Adrenal gland (tissue), 12 donors: ENCODE data around the gene MCU. TPM values are rescaled to one million over a fixed set of nuclear protein-coding genes. Genes with fewer than 3 reads are reported as not detected.

Experiments used
- DNase-seq, 7 donors: peaks; one replicate each; pipeline ENCODE4 v3.0.0-alpha.2; 2019 to 2020
- H3K27ac ChIP-seq, 5 donors: fragments of 200-600 bp; sonication (generic) in 4 of 5; 1 replicate in 3 of 5; 2 replicates in 2 of 5; pipeline versions ENCODE4 v1.5.1 to v1.8.0; 2016 to 2020; ENCODE audit warnings: mild to moderate bottlenecking in 1 of 5
- H3K27me3 ChIP-seq: fragments of 200-600 bp; 2 replicates; pipeline ENCODE4 v1.8.0; 2021
- H3K36me3 ChIP-seq, 2 donors: fragments of 200-600 bp; replicated peaks in 1 of 2; 1 replicate in 1 of 2; 2 replicates in 1 of 2; pipeline versions ENCODE4 v1.5.1 to v1.8.0; 2018 to 2022
- H3K4me1 ChIP-seq, 2 donors: fragments of 200-600 bp; replicated peaks in 1 of 2; 1 replicate in 1 of 2; 2 replicates in 1 of 2; pipeline versions ENCODE4 v1.5.1 to v1.8.0; 2018 to 2021
- H3K4me3 ChIP-seq, 4 donors: fragments of 200-600 bp; sonication (generic) in 3 of 4; one replicate each; pipeline ENCODE4 v1.5.1; 2016 to 2018
- H3K9me3 ChIP-seq, 3 donors: fragments of 200-600 bp; sonication (generic) in 1 of 3; replicated peaks in 1 of 3; 1 replicate in 2 of 3; 2 replicates in 1 of 3; pipeline versions ENCODE4 v1.5.1 to v1.8.0; 2016 to 2021
- CTCF ChIP-seq, 6 experiments: fragments of 450-650 bp in 4 of 6; fragments of 200-600 bp in 2 of 6; sonication (generic) in 1 of 6; IDR thresholded peaks; 1 replicate in 5 of 6; 2 replicates in 1 of 6; pipeline versions ENCODE4 v1.5.1 to v1.8.0; 2016 to 2021; ENCODE audit warnings: antibody characterized with exemption in 6 of 6, mild to moderate bottlenecking in 2 of 6, moderate library complexity in 1 of 6
- POLR2A ChIP-seq, 2 donors: fragments of 450-650 bp; IDR thresholded peaks; one replicate each; pipeline ENCODE4 v1.6.1; 2017; ENCODE audit warnings: antibody characterized with exemption in 2 of 2, mild to moderate bottlenecking in 2 of 2, moderate library complexity in 1 of 2
- WGBS, 4 donors: extraction: QIAGEN DNeasy Blood & Tissue Kit in 2 of 4; methylation state at CpG; one replicate each; pipeline versions ENCODE4 v1.1.5 to v1.1.7; 2013 to 2017; 5-methylcytosine and 5-hydroxymethylcytosine counted together
- intact Hi-C, 2 donors: fragments of 100-400 bp; cut with DNase I; formaldehyde crosslinking; loops; one replicate each; pipeline versions ENCODE4 v1.14.1 to v1.15.0; 2022 to 2023
- polyA plus RNA-seq, 3 donors: library from polyadenylated mRNA; stranded (reverse); fragments of 200-250 nt in 2 of 3; fragments of 350-450 nt in 1 of 3; fragmentation: Illumina TruSeq in 1 of 3; extraction: RNeasy Lipid Tissue Mini Kit (QIAGEN cat#74804) in 1 of 3; gene quantifications; one replicate each; pipeline ENCODE4 v1.2.3, GENCODE V29; 2013 to 2014
- total RNA-seq, 9 donors: library from RNA; depleted of rRNA in 4 of 9; stranded (reverse); fragments of >200 nt in 4 of 9; fragments of 120-200 nt in 1 of 9; fragmentation: NEBNext Ultra II Directional in 1 of 9; extraction: Animal tissue kit (Norgen Biotek cat#: 25700) in 1 of 9; gene quantifications; one replicate each; pipeline versions ENCODE4 v1.1.0 to v1.2.4, GENCODE V29; 2013 to 2023
- donor health status: healthy with polysubstance abuse.
- donor health status: Bipolar disorder and iron deficiency.
- donor health status: DM: yes; HTN: yes; CAD: no.
- donor health status: DM: no; HTN: no; CAD: no.
- donor health status: DM: no; HTN: no; CAD: no.
- donor health status: DM: yes; HTN: yes; CAD: no.

Gene MCU
- total and polyA plus RNA-seq, 12 donors: 6.4 to 22.2 (median 14.9) TPM

GRCh38 chr10:72819053-72819452 lies 127.1 kb downstream of the MCU start:
- no peaks in the 10 kb centered on the region for H3K36me3 ChIP-seq
- H3K9me3 ChIP-seq: no peaks in the 10 kb centered on the region
- H3K27me3 ChIP-seq: no peaks in the 10 kb centered on the region
- peaks cover 0 to 5% of the 10 kb centered on the region in 2 donors for H3K4me1 ChIP-seq
- intact Hi-C loops: no loop called here
- WGBS, 4 donors: 85 to 100% (median 97%) methylated on average over 1 of the region's 1 CpG
- no peak for DNase-seq
- TF ChIP-seq CTCF (IDR thresholded peaks at IDR 0.05) (no peak), POLR2A (IDR thresholded peaks at IDR 0.05) (no peak)
- no peak overlapping the region for H3K4me3 ChIP-seq
- no peak overlapping the region for H3K27ac ChIP-seq

DNA sequence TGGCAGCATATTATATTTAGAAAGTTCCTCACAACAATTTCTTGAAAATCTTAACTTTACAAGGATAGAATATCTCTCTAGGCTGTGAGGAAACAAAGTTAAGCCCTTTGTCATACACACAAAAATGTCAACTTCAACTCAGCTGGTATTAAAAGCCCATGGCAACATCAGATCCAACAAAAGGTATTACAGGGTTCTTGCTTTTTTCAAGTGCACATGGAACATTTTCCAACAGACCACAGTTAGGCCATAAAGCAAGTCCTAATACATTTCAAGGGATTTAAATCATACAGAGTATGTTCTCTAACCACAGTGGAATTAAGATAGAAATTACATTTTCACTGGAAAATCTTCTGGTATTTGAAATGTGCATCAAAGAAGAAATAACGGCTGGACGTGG lies 129.7 kb downstream of the MCU start:
- no peak for TF ChIP-seq CTCF (IDR thresholded peaks at IDR 0.05)
- no peak for TF ChIP-seq POLR2A (IDR thresholded peaks at IDR 0.05)
- 97 to 100% (median 97%) methylated on average over 2 of the region's 2 CpGs for WGBS, 4 donors
- Histone ChIP-seq H3K4me3 (no peak overlapping the region), H3K27ac (no peak overlapping the region), H3K9me3 (no peaks in the 10 kb centered on the region), H3K4me1 (no peaks in the 10 kb centered on the region), H3K36me3 (no peaks in the 10 kb centered on the region), H3K27me3 (no peaks in the 10 kb centered on the region)
- intact Hi-C loops: no loop called here
- no peak for DNase-seq

DNA sequence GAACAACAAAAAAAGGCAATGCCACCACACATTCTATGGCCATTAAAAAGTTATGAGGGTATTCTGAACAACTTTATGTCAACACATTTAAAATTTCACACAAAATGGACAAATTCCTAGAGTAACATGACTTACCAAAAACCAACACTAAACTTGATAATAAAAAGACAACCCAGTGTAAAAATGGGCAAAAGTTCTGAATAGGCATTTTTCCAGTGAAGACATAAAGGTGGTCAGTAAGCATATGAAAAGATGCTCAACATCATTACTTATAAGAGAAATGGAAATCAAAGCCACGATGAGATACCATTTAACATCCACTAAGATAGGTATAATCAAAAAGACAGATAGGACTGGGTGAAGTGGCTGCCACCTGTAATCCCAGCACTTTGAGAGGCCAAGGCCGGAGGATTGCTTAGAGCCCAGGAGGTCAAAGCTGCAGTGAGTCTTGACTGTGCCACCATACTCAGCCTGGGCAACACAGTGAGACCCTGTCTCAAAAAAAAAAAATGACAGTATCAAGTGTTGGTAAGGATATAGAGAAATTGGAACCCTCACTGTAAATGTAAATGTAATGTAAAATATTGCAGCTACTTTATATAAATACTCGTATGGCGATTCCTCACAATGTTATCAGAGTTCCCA lies 130.5 kb downstream of the MCU start:
- no peaks in the 10 kb centered on the region for H3K27me3 ChIP-seq
- H3K4me3 ChIP-seq: no peak overlapping the region
- no peak overlapping the region for H3K27ac ChIP-seq
- no peaks in the 10 kb centered on the region for H3K9me3 ChIP-seq
- no peak for DNase-seq
- intact Hi-C loops: no loop called here
- H3K36me3 ChIP-seq: no peaks in the 10 kb centered on the region
- WGBS, 4 donors: 94 to 97% (median 96%) methylated on average over 4 of the region's 4 CpGs
- TF ChIP-seq POLR2A (IDR thresholded peaks at IDR 0.05) (no peak), CTCF (IDR thresholded peaks at IDR 0.05) (no peak)
- no peaks in the 10 kb centered on the region for H3K4me1 ChIP-seq

GRCh38 chr10:72825163-72825562 lies 133.2 kb downstream of the MCU start:
- Histone ChIP-seq H3K9me3 (no peaks in the 10 kb centered on the region), H3K4me3 (no peak overlapping the region), H3K36me3 (no peaks in the 10 kb centered on the region), H3K27me3 (no peaks in the 10 kb centered on the region), H3K4me1 (no peaks in the 10 kb centered on the region), H3K27ac (no peak overlapping the region)
- TF ChIP-seq CTCF (IDR thresholded peaks at IDR 0.05) (no peak), POLR2A (IDR thresholded peaks at IDR 0.05) (no peak)
- DNase-seq: no peak
- intact Hi-C loops: no loop called here
